ENCODE measurements around the gene SRP14.
A peak's percentile ranks its signal among the peaks of the same experiment; 100 is the strongest.
"Not testable (repeated sequence)": the region's sequence is repeated elsewhere in the genome, so short reads cannot be mapped to it uniquely, and the experiment has no call there.

Gene SRP14

GRCh38 chr15:40050788-40051470 lies 11.9 kb upstream of the SRP14 start:
- no peak for DNase-seq (ENCODE audit: low read depth)

- DNase-seq (ENCODE audit: low read depth), result no peak
These were observed 10.0 kb upstream of the SRP14 start for GRCh38 chr15:40048926-40049475.

GRCh38 chr15:40048211-40048792 lies 9.3 kb upstream of the SRP14 start:
- DNase-seq (ENCODE audit: low read depth), result no peak

- DNase-seq (ENCODE audit: low read depth), result no peak
These were observed 8.6 kb upstream of the SRP14 start for GRCh38 chr15:40047415-40048210.

- DNase-seq (ENCODE audit: low read depth), result no peak
These were observed 7.9 kb upstream of the SRP14 start for GRCh38 chr15:40046721-40047414.

- no peak for DNase-seq (ENCODE audit: low read depth)
These were observed 6.7 kb upstream of the SRP14 start for GRCh38 chr15:40045572-40046217.

GRCh38 chr15:40044717-40045571 lies 6.0 kb upstream of the SRP14 start:
- peak; percentile 67 for DNase-seq (ENCODE audit: low read depth)

- no peak for DNase-seq (ENCODE audit: low read depth)
These were observed 5.1 kb upstream of the SRP14 start for GRCh38 chr15:40043927-40044716.

- no peak for DNase-seq (ENCODE audit: low read depth)
These were observed 3.9 kb upstream of the SRP14 start for GRCh38 chr15:40042791-40043320.

GRCh38 chr15:40040770-40041169 lies 1.8 kb upstream of the SRP14 start:
- DNase-seq (ENCODE audit: low read depth), result no peak

GRCh38 chr15:40040293-40040635 lies 1.3 kb upstream of the SRP14 start:
- DNase-seq (ENCODE audit: low read depth), result no peak

- DNase-seq (ENCODE audit: low read depth), result no peak
These were observed 725 bp downstream of the SRP14 start for GRCh38 chr15:40038275-40038637.

GRCh38 chr15:40037721-40038120 lies 1.3 kb downstream of the SRP14 start:
- no peak for DNase-seq (ENCODE audit: low read depth)

GRCh38 chr15:40035182-40035581 lies 3.8 kb downstream of the SRP14 start:
- DNase-seq (ENCODE audit: low read depth), result not testable (repeated sequence)

GRCh38 chr15:40034186-40034946 lies 4.6 kb downstream of the SRP14 start:
- DNase-seq (ENCODE audit: low read depth), result no peak

GRCh38 chr15:40032125-40032839 lies 6.7 kb downstream of the SRP14 start:
- no peak for DNase-seq (ENCODE audit: low read depth)

- DNase-seq (ENCODE audit: low read depth), result no peak
These were observed 7.7 kb downstream of the SRP14 start for GRCh38 chr15:40031300-40031699.
